Activated naive CD4-positive, alpha-beta T cell treated with anti-CD3 and anti-CD28 coated beads, Interleukin-2, amount 50 U/mL, for 16 hours (primary cell): Measurements from ENCODE around the gene PDE2A.
A peak's percentile ranks its signal among the peaks of the same experiment; 100 is the strongest.

ENCODE experiments used
- DNase-seq: peaks from one replicate; pipeline ENCODE4 v3.0.0-alpha.2; 2020

PDE2A gene

DNA sequence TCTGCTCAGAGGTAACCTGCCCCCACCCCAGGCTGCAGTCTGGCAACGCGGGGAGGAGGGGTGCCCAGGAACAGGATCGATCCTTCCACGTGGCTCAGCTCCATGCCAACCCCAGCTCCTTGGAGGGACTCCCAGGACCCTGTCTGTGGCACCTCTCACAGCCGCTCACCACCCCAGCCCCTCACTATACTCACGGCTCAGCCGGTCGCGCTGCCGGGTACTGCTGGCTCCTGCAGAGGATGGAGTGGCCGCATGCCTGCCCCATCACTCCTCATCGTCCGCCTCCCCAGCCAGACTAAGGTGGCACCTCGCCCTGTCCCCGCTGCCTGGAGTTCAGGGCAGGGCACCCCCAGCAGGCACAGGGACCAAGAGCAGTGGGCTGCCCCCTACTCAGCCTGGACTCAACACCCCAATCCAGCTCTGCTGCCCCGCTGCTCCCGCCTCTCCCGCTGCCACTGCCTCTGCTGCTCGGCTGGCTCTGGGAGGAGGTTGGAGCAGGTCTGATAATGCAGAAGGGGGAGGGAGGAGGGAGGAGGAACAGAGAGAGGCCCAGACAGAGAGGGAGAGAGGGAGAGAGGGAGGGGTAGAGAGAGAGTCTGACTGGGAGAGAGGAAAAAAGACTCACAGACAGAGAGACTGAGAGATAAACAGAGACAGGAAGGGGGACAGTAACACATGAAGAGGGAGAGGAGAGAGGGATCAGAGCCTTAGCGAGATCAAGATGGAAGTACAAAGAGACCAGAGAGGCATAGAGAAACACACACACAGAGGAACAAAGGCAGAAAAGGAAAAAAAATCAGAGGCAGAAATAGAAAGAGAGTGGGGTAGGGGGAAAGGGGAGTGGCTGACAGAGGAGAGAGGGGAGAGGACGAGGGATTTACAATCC, at the start of gene PDE2A:
Gene PDE2A (minus strand): TSS at position 480 of the 886 bp plus-strand sequence. CDS start 215 bp downstream, at position 265.
- DNase-seq = no peak

DNA sequence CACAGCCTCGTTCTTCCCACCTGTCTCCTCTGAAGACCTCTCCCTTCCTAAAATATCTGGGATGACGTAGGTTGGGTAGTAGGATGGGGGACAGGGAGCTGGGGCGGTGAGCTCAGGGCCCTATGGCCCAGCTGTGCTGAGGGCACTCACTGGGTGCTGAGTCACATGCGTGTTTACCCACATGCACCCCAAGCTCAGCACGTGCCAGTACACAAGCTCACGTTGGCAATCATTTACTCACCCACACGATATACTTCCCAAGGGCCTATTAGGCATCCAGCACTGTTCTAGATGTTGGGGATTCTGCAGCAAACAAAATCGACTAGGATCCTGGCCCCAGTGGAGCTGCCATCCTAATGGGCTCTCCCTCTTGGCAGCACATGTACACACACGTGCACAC, 49.3 kb upstream of the PDE2A start:
- no peak for DNase-seq

DNA sequence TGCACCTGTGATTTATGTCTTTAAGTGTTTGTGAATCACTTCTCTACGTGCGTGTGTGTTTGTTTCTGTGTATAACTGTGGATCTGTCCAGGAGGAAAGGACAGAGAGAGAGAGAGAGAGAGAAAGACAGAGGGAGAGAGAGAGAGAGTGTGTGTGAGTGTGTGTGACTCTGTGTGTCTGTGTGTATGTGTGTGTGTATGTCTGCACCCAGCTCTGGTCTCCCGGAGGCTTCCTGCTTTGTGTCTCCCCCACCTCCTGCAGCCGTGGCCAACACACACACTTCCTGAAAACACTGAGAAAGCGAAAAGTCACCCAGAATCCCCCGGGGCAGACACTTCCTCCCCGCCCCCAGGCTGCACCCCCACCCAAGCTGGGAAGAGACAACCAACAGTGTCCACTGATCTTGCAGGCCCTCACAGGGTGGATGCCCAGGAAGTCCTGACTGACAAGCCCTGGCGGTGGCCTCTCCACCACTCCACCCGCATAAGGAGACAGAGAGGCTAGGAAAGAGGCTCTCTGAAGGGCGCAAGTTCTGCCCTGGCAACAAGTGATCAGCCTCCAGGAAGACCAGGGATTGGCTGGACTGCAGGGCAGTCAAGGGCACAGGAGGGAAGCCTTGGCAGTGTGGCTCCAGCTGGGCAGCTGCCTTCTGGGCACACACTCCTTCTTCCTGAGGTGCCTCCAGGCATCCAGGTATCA, 48.0 kb upstream of the PDE2A start:
- DNase-seq = peak; percentile 82

DNA sequence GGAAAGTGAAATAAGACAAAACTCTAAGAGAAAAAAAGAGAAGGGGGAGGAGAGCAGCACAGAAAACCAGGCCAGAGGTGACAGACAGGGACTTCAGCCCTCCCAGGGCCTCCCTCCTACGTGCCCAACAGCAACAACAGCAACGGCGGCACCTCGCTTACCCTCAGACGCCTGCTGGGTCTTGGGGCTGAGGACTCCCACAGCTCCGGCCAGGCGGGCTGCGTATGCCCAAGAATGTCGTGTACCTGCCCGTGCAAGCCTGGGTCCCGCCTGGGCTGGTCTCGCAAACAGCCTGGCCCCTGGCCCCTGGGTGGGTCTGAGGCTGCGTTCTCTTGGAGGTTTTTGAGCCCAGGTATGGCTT, 47.4 kb upstream of the PDE2A start:
- peak; percentile 33 for DNase-seq

DNA sequence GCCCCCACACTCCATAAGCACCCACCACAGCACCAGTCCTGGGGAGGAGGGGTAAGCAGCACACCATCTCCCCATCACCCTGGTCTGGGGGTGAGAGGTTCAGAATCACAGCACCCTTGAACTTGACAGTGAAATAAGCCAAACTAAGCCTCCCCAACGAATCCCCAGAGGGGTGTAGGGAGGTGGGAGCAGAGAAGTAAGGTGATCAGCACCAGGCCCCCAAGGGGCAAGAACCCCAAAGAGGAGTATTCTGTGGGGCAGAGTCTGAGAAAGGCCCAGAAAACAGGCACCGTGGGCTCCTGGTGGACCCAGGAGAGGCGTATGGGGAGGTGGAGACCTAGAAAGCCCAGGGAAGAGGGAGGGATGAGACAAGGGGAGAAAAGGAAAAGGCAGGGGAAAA, 47.1 kb upstream of the PDE2A start:
- DNase-seq = no peak

DNA sequence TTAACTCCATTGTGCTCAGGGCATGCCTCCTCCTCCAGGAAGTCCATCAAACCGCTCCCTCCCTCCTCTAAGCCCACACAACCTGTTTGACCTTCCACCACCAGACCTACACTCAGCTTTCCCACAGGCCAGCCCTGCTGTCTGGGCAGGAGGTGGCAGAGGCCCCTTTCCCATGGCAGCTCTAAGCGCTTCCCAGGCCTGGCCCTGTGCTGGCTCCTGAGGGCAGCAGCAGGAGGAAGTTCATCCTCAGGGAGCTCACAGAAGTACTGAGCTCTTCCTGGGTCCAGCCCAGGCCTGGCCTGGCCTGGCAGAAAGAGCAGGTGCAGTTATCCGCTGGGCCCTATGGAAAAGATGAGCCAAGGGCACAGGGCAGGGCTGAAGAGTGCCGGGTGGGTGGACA, 46.6 kb upstream of the PDE2A start:
- DNase-seq = no peak

DNA sequence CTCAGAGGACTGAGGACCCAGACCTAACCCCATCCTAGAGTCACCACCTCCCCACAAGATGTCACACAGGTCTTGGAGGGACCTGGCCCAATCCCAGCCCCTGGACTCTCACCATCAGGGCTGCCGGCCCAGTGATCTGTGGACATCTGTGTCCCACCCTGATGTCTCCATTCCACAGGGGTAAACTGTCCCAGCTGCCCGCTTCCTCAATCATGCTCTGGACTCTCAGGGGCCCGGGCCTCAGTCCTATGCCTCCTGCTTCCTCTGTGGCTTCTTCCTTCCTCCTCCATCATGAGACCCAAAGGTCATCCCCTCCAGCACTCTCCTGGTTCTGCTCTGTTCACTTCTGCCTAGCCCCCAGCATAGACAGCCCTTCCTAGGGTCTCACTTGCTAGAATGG, 45.8 kb upstream of the PDE2A start:
- DNase-seq = no peak

DNA sequence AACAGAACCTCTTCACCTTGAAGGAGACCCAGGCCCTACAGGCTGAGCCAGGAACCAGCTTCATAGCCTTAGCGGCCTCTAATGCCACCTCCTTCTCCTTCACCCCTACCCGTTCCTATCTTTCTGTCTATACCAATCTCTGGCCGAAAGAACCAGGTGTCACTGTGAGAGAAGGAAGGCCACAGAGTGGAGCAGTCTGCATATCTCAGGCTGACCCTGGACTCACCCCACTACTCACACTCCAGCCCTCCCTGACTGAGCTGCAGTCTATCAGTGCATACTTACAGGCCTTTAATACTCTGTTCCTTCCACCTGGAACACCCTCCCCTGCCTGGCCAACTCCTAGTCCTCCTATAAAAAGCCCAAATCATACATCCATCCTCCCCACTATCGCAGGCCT, 45.3 kb upstream of the PDE2A start:
- DNase-seq = no peak

DNA sequence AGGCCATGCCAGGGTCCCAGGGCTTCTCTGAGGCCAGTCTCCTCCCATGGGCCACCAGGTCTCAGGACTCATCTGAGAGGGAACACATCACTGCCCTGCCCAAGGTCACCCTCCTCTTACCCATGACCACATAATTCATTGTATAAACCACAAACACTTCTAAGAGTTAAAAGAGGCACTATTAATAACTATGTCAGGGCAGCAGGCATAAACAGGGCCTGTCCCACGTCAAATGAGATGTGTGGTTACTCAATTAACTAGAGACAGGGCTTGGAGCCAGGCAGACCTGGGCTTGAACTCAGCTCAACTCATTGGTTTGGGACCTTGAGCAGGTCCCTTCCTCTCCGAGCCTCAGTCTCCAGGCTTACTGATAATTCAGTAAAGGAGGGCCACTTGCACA, 44.9 kb upstream of the PDE2A start:
- no peak for DNase-seq

DNA sequence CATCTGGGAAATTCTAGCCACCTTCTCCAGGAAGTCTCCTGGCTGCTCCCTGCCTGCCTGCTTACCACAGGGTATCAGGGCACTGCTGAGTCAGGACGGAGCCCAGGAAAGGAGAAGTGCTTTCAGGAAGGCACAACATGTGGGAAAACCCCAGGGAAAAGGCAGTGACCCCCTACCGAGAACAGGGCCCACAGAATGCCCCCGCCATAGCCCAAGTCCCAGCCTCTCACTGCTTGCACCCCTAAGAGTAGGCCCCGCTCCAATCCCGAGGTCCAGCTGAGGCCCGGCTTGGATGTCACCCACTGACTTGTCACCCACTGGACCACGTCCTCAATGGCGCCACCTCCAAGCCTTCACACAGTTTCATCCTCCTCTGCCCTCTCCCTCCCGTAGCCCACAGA, 43.9 kb upstream of the PDE2A start:
- no peak for DNase-seq

DNA sequence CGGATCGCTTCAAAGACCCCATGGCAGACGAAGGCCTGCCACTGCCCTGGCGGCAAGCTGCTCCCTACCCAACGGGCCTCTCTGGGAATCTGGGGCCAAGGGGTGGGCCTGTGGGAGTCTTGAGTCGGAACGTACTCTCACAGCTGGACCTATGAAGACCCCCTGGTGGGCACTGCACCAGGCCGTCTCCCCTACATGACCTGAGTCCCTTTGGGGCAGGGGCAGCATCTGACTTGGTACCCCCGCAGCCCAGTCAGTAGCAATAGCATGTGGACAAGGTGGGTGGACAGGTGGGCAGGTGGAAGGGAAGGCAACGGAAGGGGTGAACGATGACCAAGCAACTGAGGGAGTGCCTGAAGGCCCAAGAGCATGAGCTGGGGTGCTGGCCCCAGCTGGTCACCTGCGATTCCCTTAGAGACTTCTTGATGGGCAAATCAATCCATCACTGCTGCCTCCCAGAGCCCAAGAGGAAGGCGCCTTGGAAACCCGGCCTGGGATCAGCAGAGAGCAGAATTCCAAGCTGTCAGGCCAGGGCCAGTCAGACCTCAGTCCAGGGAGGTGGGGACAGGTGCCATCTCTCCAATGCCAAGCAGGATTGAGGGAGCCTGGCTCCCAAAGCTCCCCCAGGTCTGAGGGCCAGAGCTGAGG, 42.7 kb upstream of the PDE2A start:
- DNase-seq = no peak

DNA sequence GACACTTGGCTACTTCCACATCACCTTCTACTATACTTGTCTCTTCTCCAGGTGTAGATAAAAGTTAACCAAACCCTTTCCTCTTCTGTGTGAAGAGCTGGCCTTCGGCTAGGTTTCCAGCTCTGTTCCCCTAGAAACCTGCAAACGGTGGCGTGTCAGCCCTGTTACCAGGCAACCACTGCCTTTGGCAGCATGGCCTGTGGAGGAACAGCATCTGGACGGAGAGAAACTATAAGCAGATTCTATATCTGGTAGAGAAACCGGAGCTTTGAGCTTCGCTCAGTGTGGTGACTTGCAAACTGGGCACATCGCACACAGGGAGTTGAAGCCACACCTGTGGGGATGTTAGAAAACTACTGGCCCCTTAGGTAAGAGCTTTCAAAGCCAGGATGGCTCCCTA, 42.1 kb upstream of the PDE2A start:
- DNase-seq = no peak

DNA sequence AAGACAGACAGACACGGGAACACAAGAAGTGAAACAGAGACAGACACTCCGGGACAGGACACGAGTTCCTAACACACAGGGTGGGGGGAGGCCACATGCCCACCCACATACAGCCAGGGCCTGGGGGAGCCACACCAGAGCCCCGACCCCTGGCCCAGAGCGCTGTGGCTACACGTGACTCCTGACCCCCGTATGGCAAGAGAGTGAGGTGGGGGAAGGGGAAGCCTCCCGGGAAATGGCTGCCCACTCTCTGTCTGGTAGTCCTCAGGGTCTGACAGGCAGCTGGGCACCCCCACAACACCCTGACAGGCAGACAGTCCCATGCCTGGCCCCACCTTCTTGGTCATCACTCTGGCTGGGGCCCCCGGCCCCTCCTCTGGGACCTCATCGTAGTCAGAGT, 38.6 kb upstream of the PDE2A start:
- DNase-seq = no peak

DNA sequence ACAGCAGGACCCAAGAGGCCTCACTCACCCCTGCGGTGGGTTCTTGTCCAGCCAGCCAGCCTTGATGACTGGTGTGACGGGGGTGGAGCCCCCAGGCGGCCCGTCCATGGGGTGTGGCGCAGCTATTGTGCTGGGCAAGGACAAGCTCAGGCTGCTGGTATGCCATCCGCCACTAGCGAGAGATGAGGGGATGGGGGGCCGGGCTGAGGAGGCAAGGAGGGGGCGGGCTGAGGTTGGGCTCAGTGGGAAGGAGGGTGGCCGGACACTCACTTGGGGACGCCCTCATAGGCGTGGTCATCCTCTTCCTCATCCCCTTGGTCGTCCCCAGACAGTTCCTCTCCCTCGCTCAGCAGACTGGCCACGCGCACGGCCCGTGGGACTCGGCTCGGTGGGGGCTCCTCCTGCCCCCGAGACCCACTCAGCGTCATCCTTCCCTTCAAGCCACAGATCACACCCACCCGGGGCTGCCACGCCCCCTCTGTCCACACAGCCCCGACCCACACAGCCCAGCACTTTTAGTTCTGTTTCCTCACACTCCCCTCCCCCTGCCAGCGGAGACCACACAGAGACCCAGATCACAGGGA, 38.0 kb upstream of the PDE2A start:
- DNase-seq = no peak

DNA sequence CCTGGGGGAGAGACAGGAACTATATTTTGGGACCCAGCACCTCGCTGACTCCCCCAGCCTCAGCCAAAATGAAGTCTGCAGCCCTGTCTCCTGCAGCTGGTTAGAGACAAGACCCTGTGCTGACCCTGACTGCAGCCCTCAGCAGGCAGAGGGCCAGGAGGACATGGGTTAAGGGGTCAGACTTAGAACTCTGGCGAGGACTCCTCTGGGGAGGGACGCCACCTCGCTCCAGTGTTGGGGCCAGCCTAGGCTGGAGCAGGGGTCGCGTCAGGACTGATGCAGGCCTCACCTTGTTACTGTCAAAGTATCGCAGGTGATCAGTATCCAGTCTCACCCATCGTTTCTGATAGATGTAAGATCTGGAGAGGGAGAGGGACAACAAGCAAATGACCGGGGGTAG, 36.9 kb upstream of the PDE2A start:
- no peak for DNase-seq

DNA sequence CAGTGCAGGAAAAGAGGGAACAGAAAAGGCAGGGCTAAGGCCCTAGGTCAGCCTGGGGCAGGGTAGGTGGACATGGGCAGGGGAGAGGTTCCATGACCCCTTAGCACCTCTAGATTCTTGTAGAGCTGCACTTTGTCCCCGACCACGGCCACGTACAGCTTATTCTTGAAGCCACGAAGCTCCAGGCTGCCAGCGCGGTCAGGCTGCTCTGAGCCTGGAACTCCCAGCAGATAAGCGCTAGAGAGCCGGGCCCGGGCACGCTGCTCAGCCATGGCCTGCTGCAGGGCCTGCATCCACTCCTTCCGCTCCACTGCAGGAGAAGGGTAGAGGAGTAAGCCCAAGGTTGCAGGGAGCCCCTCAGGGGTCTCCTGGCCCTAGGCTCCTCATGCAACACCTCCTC, 36.1 kb upstream of the PDE2A start:
- no peak for DNase-seq

DNA sequence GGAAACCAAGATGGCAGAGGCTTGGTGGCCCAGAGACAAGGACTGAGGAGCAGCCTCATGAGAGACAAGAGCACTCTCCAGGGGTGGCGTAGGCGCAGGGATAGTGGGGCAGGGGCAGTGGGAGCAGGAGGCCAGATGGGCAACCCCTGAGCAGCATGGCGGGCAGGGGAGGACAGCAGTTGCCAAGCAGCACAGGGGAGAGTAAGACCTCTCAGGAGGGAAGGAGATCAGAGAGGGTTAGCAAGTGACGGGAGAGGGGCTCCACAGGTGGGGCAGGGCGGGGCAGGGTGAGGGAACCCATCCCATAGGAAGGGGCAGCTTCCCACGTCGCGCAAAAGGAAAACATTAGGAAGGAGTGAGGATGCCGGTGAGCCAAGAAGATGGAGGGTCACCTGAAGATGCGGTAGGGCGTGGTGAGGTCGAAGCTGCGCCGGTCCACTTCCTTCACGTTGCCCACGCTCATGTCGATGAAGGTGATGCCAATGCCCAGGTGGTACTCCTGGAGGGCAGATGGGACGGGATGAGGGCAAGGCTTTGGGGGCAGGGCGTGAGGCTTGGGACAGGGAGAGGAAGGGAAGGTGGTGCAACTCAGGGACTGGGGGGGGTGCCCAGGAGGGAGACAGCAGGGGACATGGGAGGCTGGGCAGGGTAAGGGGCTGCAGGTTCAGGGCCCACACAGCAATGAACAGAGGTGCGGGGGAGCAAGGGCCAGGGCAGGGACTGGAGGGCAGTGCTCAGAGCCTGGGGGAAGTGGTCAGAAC, 35.4 kb upstream of the PDE2A start:
- no peak for DNase-seq

DNA sequence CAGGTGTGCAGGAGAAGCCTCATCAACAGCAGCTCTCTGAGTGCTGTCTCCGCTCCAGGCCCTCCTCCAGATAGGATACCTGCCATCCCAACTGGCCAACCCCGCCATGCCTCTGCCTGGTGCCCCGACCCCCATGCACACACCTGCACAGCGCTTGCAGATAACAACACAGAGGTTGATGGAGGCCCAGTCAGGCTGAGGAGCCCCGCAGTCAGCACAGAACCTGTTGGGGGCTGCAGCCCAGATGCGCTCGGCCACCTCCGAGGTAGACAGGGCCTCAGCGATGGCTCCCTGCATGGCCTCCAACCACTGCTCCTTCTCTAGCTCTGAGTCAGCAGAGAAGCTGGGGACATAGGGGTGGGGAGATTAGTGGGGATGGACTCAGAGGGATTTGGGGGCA, 32.8 kb upstream of the PDE2A start:
- no peak for DNase-seq

DNA sequence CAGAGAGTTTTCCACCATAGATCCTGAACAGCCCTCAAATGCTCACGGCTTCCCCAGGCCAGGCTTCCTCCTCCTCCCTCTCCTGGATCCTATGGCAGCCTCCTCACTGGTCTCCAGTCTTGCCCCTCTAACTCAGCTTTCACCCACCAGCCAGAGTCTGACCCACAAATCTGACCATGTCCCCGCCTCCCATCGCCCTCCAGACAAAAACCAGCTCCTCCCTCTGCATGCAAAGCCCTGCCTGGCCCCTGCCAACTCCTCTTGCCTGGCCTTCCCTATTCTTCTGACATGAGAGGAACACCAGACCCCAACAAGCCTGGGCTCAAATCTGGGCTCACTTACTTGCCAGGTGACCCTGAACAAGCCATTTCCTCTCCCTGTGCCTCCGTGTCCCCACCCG, 32.4 kb upstream of the PDE2A start:
- DNase-seq = no peak

DNA sequence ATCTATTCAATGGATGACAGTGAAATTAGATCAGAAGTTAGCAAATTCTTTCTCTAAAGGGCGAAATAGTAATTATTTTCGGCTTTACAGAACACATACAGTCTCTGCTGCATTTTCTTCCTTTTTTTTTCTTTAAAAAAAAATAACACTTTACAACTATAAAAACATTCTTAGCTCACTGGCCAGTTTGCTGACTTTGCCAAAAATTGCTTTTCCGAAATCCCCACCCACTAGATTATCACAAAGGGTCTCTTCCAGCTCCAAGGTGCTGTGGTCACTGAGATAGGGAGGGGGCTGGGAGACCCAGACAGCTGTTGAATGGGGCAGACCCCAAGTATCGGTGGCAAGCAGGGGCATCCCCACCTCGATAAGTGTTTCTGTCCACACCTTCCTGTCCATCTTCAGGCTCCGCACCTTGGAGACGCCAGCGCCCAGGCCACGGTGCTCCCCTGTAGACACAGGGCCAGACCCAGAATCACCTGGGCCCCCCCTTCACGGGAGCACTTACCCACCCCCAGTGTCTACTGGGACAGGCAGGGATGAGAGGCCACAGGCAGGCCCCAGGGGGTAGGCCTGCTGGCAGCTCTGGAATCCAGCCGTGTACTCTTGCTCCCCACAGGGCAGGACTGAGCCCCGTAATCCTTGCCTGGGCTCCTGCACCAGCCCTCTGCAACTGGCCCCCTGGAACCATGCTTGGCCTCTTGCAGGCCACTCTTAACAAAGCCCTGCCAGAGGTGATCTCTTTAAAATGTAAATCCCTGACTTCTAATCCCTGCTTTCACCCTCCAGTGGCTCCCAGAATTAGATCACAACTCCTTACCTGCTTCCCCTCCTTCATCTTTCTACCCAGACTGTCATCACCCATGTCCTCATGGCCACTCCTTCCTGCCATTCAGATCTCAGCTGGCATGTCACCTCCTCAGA, 31.5 kb upstream of the PDE2A start:
- no peak for DNase-seq

DNA sequence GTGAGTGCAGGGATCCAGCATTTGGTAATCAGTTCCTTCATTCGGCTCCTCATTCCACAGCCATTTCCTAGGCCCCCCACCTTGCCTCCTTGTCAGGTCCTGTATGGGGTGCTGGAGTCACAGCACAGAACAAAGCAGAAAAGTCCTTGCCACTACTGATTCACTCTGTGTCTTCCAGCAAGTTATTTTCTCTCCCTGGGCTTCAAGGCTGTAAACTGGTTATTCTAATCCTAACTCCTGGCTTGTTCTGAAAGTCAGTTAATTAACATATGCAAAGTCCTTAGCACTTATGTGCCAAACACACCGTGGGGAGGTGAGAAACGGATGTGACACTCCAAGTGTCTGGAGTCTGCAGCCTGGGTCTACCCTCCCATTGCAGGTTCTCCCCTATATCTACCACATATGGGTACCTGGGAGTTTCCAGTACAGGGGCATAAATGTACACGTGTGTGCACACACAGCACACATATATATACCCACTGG, 30.6 kb upstream of the PDE2A start:
- DNase-seq = no peak
